ENCODE results near the gene SHF.
"Not testable (repeated sequence)": the region's sequence is repeated elsewhere in the genome, so short reads cannot be mapped to it uniquely, and the experiment has no call there.

Gene SHF

DNA sequence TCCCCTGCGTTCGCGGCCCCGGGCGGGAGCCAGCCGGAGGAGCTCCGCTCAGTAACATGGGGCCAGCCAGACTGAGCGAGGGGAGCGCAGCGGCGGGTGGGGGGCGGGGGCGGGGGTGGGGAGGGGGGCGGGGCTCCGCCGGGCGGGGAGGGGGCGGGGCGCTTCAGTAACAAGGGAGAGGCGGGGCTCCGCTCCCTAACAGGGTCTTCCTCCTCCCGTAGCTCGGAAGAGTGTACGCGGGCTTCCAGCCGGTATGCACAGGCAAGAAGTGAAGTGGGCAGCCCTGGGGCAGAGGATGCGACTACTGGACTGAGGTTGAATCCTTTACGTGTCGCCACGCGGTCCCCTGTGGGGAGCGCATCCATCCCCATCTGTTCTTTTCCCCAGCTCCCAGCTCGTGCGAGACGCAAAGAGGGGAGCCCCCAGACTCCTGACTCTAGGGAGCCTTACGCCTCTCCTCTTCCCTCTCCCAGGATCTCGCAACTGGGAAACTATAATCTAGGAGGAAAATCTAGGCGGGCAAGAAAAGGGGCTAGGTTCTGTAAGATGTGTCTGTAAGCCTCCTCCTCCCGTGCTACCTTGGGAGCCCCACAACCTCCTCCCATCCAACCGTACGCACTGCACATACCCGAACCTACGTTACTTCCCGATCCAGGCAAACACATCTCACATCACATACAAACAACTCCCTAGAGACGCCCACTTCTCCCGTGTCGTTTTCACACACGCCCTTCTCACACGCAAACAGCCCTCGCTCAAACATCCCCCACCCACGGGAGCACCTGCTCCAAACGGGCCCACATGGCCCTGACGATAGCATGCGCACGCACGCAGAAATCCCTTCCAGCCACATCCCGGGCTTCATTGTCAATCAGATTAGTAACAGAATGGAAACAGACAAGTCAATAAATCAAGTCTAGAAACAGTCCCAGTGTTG is at the start of gene SHF:
Gene SHF (minus strand): TSS at position 73 of the 937 bp plus-strand sequence. CDS start 15 bp downstream, at position 58.
- no peak for DNase-seq (ENCODE audit: low read depth)

GRCh38 chr15:45236806-45237205 is 49.0 kb upstream of the SHF start:
- not testable (repeated sequence) for DNase-seq (ENCODE audit: low read depth)

DNA sequence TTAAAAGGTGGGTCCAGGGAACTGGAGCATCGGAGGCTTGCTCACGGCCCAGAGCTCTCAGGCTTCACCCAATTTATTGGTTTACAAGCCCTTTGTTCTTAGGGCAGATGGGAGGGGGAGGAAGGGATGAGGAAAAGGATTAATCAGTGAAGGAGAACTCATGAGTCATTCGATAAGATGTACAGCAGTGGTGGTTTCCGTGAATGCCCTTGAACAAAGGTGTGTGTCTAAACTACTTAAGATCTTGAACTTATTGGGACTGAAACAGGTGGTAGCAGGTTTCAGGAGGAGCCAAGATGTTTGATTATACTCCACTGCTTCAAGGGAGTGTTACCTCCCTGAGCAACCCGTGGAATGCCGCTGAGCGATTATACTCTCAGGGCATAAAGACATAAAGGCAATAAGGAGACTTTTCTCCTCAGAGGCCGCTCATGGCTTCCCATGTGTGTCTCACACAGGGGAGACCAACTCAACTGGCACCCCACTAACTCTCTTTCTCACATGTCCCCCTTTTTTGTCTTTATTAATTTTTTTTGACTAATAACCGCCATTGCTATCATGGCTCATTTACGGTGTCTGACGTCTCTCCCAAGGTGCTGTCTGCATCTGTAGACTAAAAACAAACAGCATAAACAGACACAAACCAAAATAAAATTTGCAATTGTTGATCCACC is 46.9 kb upstream of the SHF start:
- DNase-seq (ENCODE audit: low read depth): no peak

DNA sequence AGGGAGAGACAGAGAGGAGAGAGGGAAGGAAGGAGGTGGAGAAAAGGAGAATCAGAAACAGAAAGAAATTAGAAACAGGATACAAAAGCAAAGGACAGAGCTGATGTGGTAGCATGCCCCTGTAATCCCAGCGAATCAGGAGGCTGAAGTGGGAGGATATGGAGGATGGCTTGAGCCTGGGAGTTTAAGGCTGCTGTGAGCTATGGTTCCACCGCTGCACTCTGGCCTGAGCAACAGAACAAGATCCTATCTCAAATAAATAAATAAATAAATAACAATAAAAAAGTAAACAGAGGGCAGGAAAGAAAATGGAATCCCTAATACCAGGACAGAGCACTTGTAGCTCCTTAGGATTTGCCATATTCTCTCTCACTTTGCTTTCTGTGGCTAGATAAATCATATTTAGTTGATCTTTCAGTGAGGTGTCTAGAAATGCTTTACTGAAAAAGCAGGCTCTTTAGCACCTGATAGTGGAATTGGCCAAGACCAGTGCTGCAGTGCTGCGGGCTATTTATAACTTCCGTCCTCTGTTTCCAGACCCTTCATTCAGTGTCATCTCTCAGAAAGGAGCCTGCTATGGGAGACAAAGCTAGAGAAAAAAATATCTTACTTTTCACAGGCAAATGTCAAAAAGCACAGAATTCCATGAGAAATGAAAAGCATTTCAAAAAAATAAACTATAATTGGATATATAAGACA is 44.2 kb upstream of the SHF start:
- DNase-seq (ENCODE audit: low read depth): no peak

GRCh38 chr15:45231132-45231531 is 43.4 kb upstream of the SHF start:
- DNase-seq (ENCODE audit: low read depth): no peak

DNA sequence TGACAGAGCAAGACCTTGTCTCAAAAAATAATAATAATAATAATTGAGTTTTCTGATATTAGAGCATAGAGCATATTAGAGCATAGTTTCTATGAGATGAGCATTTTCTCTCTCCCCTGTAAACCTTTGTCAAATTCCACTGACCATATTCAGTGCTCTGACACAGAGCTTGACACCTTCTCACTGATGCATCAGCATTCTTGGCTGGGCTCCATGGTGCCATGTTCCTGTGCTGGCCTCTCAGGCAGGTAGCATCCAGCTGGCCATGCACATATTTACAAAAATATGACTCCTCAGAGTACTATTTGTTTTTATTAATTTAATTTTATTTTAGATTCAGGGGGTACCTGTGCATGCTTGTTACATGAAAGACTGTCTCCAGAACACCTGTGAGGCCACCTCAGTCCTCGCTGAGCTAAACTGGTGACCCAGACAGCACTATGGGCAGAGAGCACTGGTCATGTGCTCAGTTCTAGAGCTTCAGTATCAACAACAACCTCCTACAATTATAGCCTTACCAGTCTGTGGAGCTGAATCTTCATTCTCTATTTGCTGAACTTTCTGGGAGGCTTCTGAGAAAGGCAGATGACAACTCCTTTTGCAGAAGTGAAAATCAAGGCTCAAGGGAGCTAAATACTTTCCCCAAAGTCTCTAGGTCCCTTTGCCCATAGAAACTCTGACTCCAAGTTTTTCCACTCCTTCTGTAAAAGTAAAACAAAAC is 42.6 kb upstream of the SHF start:
- no peak for DNase-seq (ENCODE audit: low read depth)

GRCh38 chr15:45228931-45229330 is 41.2 kb upstream of the SHF start:
- DNase-seq (ENCODE audit: low read depth): peak; percentile 3

DNA sequence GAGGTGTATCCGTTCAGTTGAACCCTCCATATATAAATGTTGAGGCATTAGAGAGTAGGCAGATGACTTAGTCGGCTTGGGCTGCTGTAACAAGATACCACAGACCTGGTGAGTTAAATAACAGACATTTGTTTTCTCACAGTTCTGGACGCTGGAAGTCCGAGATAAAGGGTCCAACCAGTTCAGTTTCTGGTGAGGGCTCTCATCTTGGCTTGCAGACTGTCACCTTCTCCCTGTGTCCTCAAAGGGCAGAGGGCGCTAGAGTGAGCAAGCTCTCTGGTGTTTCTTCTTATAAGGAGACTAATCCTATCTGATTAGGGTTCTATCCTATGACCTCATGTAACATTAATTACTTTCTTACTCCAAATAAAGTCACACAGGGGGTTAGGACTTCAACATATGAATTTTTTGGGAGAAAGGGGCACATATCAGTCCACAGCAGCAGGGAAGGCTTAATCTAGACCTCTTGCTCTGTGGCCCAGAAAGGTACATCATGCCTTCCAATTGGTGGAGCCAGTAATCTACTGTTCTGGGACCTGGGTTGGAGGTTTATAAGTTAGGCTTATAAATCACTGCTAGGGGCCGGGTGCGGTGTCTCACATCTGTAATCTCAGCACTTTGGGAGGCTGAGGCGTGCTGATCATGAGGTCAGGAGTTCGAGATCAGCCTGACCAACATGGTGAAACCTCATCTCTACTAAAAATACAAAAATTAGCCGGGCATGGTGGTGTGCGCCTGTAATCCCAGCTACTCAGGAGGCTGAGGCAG is 37.9 kb upstream of the SHF start:
- DNase-seq (ENCODE audit: low read depth): no peak

DNA sequence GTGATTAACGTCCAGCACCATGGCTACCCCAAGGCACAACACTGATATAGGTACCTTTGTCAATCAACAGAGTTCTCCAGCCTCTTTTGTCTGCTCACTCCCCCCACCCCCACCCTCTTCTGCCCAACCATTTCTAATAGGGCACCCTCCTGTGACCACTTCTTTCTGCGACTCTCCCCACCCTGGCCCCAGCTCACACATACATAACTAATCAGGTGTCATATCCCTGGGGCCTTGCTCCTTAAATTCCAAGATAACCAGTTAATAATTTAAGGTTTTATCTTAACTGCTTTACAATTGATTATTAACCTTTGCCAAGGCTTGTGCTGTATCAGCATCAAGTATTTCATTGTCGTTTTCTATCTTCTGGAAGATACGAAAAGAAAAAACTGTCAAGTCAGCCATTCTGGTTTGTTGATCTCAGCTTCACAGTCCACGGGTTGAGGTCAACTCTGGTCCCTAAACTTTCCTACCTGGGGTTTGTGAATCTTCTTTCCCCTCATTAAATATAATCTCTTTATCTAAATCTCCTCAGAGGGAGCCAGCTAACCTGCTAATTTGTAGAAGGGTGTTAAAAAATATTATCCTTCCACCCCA is 37.0 kb upstream of the SHF start:
- DNase-seq (ENCODE audit: low read depth): no peak

GRCh38 chr15:45221967-45222366 is 34.2 kb upstream of the SHF start:
- no peak for DNase-seq (ENCODE audit: low read depth)

DNA sequence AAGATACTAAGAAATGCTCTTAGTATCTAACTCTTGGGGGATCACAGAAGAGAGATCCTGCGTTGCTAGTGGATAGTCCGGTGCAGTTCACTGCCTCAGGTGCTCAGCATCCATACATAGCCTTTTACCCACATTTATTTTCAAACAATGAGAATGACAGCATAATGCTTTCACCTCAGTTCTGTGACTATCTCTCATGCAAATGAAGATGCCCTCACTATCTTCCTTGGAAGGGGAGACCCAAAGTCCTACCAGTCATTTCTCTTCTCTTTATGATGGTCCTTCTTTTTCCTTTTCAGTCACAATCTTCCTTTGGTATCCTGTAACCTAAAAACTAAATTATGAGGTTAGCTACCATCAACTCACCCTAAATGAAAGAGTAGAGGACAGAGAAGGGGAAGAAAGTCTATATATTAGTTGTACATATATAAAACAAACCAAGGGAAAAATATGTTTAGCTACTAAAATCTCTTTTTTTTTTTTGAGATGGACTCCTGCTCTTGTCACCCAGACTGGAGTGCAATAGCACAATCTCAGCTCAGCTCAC is 33.4 kb upstream of the SHF start:
- no peak for DNase-seq (ENCODE audit: low read depth)

DNA sequence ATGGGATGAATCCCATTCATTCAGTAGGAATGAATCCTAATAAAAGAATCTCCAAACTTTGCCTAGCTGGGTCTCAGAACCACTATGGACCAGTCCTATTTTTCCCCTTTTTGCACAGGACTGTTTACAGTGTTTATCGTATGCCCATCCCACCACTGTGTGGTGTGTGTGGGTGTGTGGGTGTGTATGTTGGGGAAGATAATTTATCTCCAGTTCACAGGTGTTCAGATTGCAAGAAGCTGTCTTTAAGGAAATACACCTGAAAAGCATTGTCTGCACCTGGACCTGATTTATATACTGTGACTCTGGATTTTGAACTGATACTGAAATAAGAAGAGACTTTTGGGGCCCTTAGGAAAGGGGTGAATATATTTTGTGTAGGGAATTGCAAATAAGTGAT is 24.7 kb upstream of the SHF start:
- DNase-seq (ENCODE audit: low read depth): no peak

DNA sequence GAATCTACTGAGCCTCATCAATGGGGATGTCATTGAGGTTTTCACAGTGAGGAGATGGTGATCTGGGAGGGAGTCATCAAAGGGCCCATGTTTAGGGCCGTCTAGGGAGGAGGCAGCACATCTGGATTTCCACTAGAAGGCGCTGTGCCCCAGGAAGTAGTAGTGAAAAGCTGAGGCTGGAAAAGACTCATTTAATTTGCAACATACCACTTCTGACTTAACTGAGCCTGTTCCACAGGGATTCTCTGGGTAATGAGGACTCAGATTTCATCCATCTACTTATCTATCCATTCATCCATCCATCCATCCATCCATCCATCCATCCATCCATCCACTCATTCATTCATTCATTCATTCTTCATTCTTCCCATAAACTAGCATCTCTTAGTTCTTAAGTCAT is 17.4 kb upstream of the SHF start:
- peak; percentile 52 for DNase-seq (ENCODE audit: low read depth)

DNA sequence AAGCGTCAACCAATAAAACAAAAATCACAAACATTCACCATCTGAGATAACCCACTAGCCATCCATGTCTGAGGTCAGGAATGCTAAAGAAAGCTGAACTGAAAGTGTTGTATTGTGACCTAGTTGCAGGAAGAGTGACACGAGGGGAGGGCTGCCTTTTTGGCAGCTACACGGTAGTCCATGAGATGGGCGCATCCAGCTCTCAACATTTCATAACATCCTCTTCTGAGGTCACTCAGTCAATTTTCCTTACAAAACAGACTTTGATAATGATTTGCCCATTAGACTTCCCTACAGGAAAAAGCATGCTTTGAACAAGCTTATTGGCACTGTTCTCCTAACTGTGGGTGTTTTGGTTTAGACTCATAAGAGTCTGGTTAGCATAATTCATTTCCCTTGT is 15.4 kb upstream of the SHF start:
- DNase-seq (ENCODE audit: low read depth): no peak

- DNase-seq (ENCODE audit: low read depth): no peak
These were observed 14.1 kb upstream of the SHF start for GRCh38 chr15:45201869-45202268.

GRCh38 chr15:45201557-45201859 is 13.7 kb upstream of the SHF start:
- DNase-seq (ENCODE audit: low read depth): no peak

GRCh38 chr15:45200799-45201556 is 13.2 kb upstream of the SHF start:
- peak; percentile 83 for DNase-seq (ENCODE audit: low read depth)

DNA sequence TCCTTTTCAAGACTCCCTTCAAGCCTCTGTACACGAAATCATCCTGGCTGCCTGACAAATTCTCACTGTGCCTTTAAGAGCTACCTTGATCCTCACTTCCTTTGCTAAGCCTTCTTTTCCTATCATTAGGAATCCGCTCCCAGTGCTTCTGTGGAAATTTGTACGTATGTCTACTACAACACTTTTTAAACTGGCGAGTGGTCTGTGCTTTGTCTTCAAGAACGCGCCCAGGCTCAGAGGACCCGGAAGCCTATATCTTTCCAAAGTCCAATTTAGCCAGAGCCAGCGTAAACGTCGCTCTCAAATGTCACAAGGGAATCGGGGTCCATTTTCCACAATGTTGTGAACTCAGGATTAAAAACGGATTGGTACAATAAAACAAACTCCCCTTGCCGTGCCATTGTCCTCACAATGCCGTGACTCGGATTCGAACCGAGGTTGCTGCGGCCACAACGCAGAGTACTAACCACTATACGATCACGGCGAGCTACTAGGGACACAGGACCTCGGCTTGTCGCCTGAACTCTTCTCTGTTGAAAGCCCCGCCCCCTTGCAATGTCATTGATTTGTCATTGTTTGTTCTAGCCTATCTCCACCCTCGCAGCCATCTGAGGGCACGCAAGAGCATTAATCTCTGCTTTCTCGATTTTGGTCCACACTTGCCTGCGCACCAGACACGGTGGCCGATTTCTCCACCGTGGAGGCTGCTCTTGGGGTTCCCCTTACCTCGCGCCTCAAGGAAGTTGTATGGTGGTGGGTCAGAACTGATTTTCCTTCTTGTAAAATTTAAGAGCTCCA is 12.4 kb upstream of the SHF start:
- DNase-seq (ENCODE audit: low read depth): peak; percentile 97

DNA sequence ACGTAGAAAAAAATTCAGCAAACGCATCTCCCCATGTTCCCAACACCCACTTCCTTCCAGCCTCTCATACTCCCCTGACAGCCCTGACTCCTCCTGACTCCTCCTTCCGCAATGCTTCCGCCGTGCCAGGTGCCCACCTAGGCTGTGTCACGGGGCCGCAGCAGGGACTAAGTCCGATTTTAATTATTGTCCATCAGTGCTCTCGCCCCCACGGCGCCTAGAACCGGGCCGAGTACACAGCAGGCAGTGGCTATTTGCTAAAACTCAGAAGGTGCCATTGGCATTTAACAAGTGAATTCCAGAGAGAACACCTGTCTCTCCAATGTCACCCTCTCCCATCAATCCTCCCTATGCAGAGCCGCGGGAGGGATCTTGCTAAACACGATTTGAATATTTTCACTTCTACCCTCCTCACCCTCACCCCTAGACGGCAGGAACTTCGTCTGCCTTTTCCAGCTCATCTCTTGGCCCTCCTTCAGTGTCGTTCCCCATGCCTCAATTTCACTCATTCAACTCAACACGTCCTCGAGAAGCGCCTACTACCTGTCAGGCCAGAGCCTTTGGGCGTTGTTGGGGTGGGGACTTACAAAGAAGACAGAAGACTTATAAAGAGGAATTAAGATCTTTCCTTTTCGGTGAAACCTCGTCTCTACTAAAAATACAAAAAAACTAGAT is 11.5 kb upstream of the SHF start:
- no peak for DNase-seq (ENCODE audit: low read depth)

All from fibroblast of gingiva (primary cell).